HepG2 (cell line): Measurements from ENCODE around the gene CFAP92. TPM values are rescaled to one million over a fixed set of nuclear protein-coding genes. Genes with fewer than 3 reads are reported as not detected.

Experiments used
- ATAC-seq: fragments of 200-7000 bp; cut with Tn5 transposase; 3 replicates; pipeline ENCODE4 v1.9.1; 2020; ENCODE audit warnings: mild to moderate bottlenecking, moderate library complexity
- BruUV-seq: library from RNA; stranded (reverse); fragments of 400-500 nt; replicated peaks from 2 replicates; lab custom pipeline; 2021; lab: Mats Ljungman, UMichigan
- CTCF ChIA-PET: fragments of 300-600 bp; formaldehyde crosslinking; extraction: SDS; loops from one replicate; lab custom pipeline; 2021; ENCODE audit warnings: low total read pairs, inconsistent platforms, low intra/inter-chr PET ratio; lab: Yijun Ruan, JAX
- POLR2A ChIA-PET: fragments of 350-600 bp; sonication (Branson Sonifier 250); formaldehyde crosslinking; loops from one replicate; lab custom pipeline; 2020; ENCODE audit warnings: antibody characterized with exemption, inconsistent platforms; lab: Yijun Ruan, JAX
- DNase-seq: peaks from one replicate; pipeline ENCODE4 v3.0.0-alpha.2; 2015; ENCODE audit warnings: low spot score
- FAIRE-seq: peaks from 3 replicates; lab custom pipeline; 2011; peaks lifted over from hg19 to GRCh38; lab: Jason Lieb, UNC
- H2AFZ ChIP-seq: one replicate; pipeline ENCODE4 v1.6.1; 2011; ENCODE audit warnings: low read length, inconsistent platforms
- H3K27ac ChIP-seq: fragments of 300-600 bp; 3 replicates; pipeline ENCODE4 v1.8.0; 2011; ENCODE audit warnings: mixed run types, mild to moderate bottlenecking, mixed read lengths, low read length, inconsistent platforms; ENCODE audit not compliant: insufficient read depth; ENCODE audit errors: extremely low read length
- H3K27me3 ChIP-seq, 2 experiments: fragments of 200-600 bp in 1 of 2; 2 replicates in 1 of 2; 3 replicates in 1 of 2; pipeline versions ENCODE4 v1.6.0 to v1.8.0; 2011; ENCODE audit warnings: low read length in 2 of 2, mild to moderate bottlenecking in 2 of 2, moderate library complexity in 2 of 2, inconsistent platforms in 1 of 2; ENCODE audit not compliant: insufficient read depth in 2 of 2, control insufficient read depth in 1 of 2
- H3K36me3 ChIP-seq, 2 experiments: fragments of 200-600 bp in 1 of 2; replicated peaks in 1 of 2; 2 replicates in 1 of 2; 3 replicates in 1 of 2; pipeline versions ENCODE4 v1.5.1 to v1.8.0; 2011; ENCODE audit warnings: low read length in 2 of 2, inconsistent platforms in 1 of 2; ENCODE audit not compliant: insufficient read depth in 2 of 2, control insufficient read depth in 1 of 2
- H3K4me1 ChIP-seq: 2 replicates; pipeline ENCODE4 v1.5.1; 2012; ENCODE audit warnings: low read length, inconsistent platforms; ENCODE audit not compliant: insufficient read depth
- H3K4me2 ChIP-seq: 2 replicates; pipeline ENCODE4 v1.6.0; 2011; ENCODE audit warnings: low read depth, low read length, inconsistent platforms
- H3K4me3 ChIP-seq, 3 experiments: fragments of 200-600 bp in 1 of 3; sonication (generic), shearing (Covaris generic) in 1 of 3; replicated peaks in 1 of 3; 2 replicates each; pipeline ENCODE4 v1.5.1; 2011 to 2016; ENCODE audit warnings: low read length in 3 of 3, inconsistent platforms in 2 of 3, low read depth in 2 of 3, mild to moderate bottlenecking in 2 of 3, control low read depth in 1 of 3, mixed read lengths in 1 of 3; ENCODE audit not compliant: insufficient read depth in 1 of 3
- H3K79me2 ChIP-seq: one replicate; pipeline ENCODE4 v1.6.1; 2011; ENCODE audit warnings: low read length, inconsistent platforms; ENCODE audit not compliant: insufficient read depth
- H3K9ac ChIP-seq: 2 replicates; pipeline ENCODE4 v1.6.0; 2011; ENCODE audit warnings: mild to moderate bottlenecking, low read depth, low read length, inconsistent platforms; ENCODE audit not compliant: insufficient read depth
- H3K9me3 ChIP-seq: 2 replicates; pipeline ENCODE4 v1.5.1; 2012; ENCODE audit warnings: mild to moderate bottlenecking, low read length
- H4K20me1 ChIP-seq: 2 replicates; pipeline ENCODE4 v1.6.0; 2011; ENCODE audit warnings: inconsistent platforms, mild to moderate bottlenecking, low read length, moderate library complexity; ENCODE audit not compliant: insufficient read depth
- ATF4 ChIP-seq, 2 experiments: fragments of 450-650 bp in 1 of 2; sonication (generic) in 1 of 2; formaldehyde crosslinking; IDR thresholded peaks; 2 replicates each; pipeline versions ENCODE4 v1.5.0 to v1.8.0; 2020 to 2022; ENCODE audit warnings: mild to moderate bottlenecking in 1 of 2, missing genetic modification reagents in 1 of 2
- ZNF609 ChIP-seq: sonication (generic); formaldehyde crosslinking; IDR thresholded peaks from 2 replicates; pipeline ENCODE4 v1.4.0; 2020; ENCODE audit warnings: mild to moderate bottlenecking, missing genetic modification reagents, borderline replicate concordance
- WGBS: methylation state at CpG from one replicate; pipeline ENCODE4 v1.1.6; 2017; ENCODE audit warnings: low lambda C conversion rate; 5-methylcytosine and 5-hydroxymethylcytosine counted together
- in situ Hi-C: cut with HindIII; loops from 2 replicates; pipeline ENCODE4 v1.10.0; 2017; ENCODE audit warnings: low pct_unique_long_range_greater_than_20kb; ENCODE audit not compliant: extremely low pct_ligation_motif_present
- intact Hi-C: fragments of 100-400 bp; cut with micrococcal nuclease; formaldehyde crosslinking; loops from one replicate; pipeline ENCODE4 v1.10.0; 2022; ENCODE audit not compliant: unreplicated experiment
- polyA plus RNA-seq, 8 experiments: library from polyadenylated mRNA; depleted of rRNA in 3 of 8; stranded (reverse) in 7 of 8; unstranded in 1 of 8; fragments of >200 nt; fragmentation: Illumina TruSeq in 4 of 8; extraction: Trizol in 4 of 8; gene quantifications; 2 replicates each; pipeline versions ENCODE4 v1.2.1 to v1.2.3, GENCODE V29; 2011 to 2016; ENCODE audit warnings: low read depth in 4 of 8, missing spikeins in 1 of 8, mixed read lengths in 1 of 8; ENCODE audit not compliant: insufficient read depth in 1 of 8
- total RNA-seq, 5 experiments: library from RNA; depleted of rRNA; stranded (reverse); fragments of >200 nt; fragmentation: Illumina TruSeq; extraction: Trizol; gene quantifications; 2 replicates each; pipeline ENCODE4 v1.2.3, GENCODE V29; 2016; ENCODE audit warnings: low read depth in 1 of 5

Gene CFAP92
- total and polyA plus RNA-seq, 2 of the 13 experiments (the other 11 are each of a cell fraction or from before 2014, with no cell fraction given) = 0.18 to 0.46 TPM

DNA sequence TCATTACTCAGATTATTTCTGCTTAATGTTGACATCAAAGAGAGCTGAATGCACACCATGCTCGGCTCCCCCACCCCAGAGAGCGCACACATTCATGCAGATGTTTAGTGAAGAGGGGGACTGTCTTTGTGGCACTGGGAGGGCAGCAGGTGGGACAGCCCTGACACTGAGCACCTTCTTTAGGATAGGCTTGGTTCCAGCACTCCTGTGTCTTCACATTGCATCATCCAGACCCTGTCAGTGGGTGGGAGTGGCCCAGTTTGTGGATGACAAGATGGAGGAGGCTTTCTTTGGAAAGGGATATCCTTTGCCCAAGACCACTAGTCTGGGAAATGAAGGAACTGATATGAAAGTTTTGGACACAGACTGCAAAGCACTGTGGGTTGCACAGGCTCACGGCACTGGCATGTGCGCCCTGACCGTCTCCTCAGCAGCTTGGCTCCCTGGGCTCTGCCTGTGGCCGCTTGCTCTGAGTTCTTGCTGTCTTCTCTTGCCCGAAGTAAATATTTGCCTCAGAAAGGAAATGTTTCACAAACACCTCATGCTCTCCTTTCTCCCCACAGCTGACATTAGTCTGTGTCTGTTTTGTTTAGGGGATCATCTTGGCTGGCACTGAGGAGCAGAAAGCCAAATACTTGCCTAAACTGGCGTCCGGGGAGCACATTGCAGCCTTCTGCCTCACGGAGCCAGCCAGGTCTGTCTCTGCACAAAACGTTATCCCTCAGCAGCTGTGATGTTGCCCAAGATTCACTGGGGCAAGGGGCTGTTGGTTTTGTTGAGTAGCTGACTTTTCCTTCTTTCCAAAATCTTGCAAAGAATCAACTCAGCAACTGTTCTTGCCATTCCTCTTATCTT lies 97.8 kb downstream of the CFAP92 start:
- H3K4me3 ChIP-seq = no peak overlapping the region
- CTCF ChIA-PET = no interaction called here
- no peak for DNase-seq
- no peak for TF ChIP-seq ZNF609
- peak in 1 of 2 experiments; percentile 27; a peak in 1 of 4 replicates for TF ChIP-seq ATF4 (CRISPR knock-in tag; IDR thresholded peaks at IDR 0.05)
- TF ChIP-seq, all 625 proteins: peak for 1
- no peaks in the 10 kb centered on the region for H3K27me3 ChIP-seq
- H3K9ac ChIP-seq = no peak overlapping the region
- H3K27ac ChIP-seq = no peak overlapping the region
- in situ Hi-C loops = no loop called here
- no peaks in the 10 kb centered on the region for H4K20me1 ChIP-seq
- no peak for FAIRE-seq
- BruUV-seq = no TSS peak
- intact Hi-C loops = no loop called here
- H3K4me2 ChIP-seq = no peak overlapping the region
- no peaks in the 10 kb centered on the region for H3K9me3 ChIP-seq
- WGBS = 94% methylated on average over 11 of the region's 11 CpGs
- peaks cover 35 to 68% of the 10 kb centered on the region in 2 experiments for H3K36me3 ChIP-seq
- H2AFZ ChIP-seq = no peak overlapping the region
- POLR2A ChIA-PET = no interaction called here
- no peaks in the 10 kb centered on the region for H3K79me2 ChIP-seq
- no peak for ATAC-seq
- H3K4me1 ChIP-seq = no peaks in the 10 kb centered on the region
